Hematopoietic multipotent progenitor cell treated with erythropoietin and hydrocortisone succinate and interleukin-3 and kit ligand, for 15 days (in vitro differentiated cells): ENCODE data around the gene PLD2.
"Not testable (repeated sequence)": the region's sequence is repeated elsewhere in the genome, so short reads cannot be mapped to it uniquely, and the experiment has no call there.

Source experiments
- DNase-seq: peaks from one replicate; pipeline ENCODE4 v3.0.0-alpha.2; 2015; ENCODE audit warnings: low spot score

Gene PLD2

GRCh38 chr17:4836221-4836620 is 29.3 kb downstream of the PLD2 start:
- no peak for DNase-seq

- DNase-seq, result no peak
These were observed 30.7 kb downstream of the PLD2 start for GRCh38 chr17:4837471-4838308.

- peak; percentile 39 for DNase-seq
These were observed 31.4 kb downstream of the PLD2 start for GRCh38 chr17:4838309-4838785.

GRCh38 chr17:4839221-4839620 is 32.3 kb downstream of the PLD2 start:
- no peak for DNase-seq

DNA sequence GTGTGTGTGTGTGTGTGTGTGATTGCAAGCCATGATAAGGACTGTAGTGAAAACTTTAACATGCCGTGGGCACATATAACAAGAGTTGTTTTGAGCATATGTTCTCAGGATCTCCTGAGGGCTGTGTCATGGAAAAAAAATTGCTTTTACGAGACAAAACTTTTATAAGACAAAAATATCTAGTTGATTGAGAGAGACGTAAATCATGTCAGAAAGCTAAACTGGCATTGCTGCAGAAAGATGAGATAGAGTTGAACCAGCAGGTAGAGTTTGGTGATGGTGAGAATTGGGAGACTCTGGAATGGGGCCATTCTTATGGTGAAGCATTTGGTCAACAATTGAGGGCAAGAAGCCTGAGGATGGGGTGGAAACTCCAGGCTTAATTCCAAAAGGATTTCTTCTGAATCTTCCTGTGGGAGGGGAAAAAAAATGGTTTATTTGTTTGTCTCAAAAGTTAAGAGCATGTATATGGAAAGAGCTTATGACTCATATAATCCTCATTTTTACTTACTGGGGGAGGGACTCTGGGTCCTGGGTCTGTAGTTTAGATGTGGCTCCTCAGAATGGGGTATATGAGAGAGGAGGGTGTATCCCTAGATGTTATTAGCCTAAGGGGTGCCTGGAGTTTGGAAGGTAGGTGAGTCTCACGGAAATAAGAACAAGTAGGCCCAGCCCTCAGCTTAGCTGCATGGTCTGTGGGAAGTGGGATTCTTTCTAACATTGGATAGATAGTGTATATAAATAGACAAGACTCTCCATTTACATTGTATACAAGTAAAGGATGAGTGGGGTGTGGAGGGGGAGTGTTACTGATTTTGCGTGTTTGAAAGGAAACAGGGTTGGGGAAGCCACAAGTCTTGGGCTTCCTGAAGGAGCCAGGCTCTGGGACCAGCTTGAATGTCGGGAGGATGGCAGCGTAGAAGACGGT is 33.3 kb downstream of the PLD2 start:
- no peak for DNase-seq

- no peak for DNase-seq
These were observed 33.9 kb downstream of the PLD2 start for GRCh38 chr17:4840893-4841242.

DNA sequence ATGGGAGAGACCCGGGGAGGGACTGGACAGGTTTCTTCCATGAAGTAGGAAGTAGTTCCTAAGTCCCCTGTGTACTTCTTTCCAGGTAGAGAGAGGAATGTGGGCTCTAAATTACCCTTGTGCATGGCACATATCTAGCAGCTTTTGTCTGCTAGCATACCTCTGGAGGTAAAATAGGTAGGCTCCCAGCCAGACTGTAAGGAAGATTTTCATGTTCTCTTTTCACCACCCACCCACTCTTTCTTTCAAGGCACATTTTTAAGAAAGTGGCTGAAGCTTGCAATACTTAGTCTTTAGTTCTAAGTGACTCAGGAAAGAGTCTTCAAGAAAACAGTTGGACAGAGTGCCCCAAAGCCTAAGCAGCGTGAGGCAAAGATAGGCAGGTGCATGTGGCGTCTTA is 35.4 kb downstream of the PLD2 start:
- DNase-seq, result no peak

DNA sequence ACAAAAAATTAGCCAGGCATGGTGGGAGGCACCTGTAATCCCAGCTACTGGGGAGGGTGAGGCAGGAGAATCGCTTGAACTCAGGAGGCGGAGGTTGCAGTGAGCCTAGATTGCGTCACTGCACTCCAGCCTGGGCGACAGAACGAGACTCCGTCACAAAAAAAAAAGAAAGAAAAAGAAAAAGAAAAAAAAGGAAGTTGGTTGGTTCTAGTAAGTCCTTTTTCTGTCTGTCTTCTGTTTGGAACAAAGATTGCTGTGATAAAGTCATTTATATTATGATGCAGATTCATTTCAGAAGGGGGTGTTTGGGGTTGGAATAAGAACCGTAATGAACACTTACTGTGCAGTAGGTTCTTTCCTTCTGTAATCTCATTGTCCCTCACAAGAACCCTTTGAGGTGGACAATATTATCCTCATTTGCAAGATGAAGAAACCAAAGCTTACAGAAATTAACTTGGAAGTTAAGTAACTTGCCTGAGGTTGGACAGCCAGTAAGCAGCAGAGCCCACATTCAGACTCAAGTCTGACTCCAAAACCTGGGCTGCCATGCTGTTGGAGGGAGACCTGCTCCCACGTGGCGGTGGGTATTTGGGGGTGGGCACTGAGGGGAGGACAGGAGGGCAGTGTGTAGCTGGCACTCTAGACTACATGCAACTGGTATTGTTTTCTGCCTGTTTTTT is 36.5 kb downstream of the PLD2 start:
- no peak for DNase-seq

DNA sequence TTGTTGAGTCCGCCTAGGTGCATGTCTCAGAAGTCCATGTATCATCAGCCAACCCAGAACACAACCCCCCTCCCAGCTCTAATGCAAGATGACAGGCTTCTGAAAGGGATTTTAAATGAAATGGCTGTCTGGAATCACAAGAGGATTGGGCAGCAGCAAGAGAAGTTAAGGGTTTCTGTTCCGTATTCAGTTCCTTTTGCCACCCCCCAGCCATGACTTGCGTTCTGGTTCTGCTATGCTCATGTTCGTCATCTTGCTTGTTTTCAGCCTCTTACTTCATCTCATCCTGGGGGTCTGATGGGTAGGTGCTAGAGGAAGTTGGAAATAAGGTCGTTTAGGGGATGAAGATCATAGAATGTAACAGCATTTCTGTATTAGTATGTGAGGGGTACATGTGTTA is 38.2 kb downstream of the PLD2 start:
- DNase-seq, result no peak

DNA sequence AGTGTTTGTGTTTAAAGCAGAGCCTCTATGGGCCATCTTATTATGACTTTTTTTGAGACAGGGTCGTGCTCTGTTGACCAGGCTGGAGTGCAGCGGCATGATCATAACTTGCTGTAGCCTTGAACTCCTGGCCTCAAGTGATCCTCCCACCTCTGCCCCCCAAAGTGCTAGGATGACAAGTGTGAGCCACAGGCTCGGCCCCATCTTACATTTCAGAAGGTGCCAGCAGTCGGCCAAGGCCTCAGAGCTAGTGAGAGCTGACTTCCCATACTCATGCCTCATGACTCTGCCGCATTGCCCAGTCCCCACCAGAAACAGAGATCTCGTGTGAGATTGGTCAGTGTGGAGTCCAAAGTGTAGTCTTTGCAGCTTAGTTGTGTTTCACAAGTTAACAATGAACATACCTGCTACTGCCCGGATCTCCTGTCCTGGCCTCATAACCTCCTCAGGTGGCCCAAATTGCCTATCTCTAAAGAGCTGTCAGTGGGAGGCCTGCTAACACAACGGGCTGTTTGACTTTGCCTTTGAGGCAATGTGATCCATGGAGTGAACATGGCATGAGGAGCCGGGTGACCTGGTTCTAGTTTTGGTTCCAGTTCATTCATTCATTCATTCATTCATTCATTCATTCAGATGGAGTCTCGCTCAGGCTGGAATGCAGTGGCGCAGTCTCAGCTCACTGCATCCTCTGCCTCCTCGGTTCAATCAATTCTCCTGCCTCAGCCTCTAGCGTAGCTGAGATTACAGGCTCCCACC is 39.9 kb downstream of the PLD2 start:
- no peak for DNase-seq

- DNase-seq, result no peak
These were observed 42.1 kb downstream of the PLD2 start for GRCh38 chr17:4849011-4849536.

- no peak for DNase-seq
These were observed 43.3 kb downstream of the PLD2 start for GRCh38 chr17:4850246-4850645.

DNA sequence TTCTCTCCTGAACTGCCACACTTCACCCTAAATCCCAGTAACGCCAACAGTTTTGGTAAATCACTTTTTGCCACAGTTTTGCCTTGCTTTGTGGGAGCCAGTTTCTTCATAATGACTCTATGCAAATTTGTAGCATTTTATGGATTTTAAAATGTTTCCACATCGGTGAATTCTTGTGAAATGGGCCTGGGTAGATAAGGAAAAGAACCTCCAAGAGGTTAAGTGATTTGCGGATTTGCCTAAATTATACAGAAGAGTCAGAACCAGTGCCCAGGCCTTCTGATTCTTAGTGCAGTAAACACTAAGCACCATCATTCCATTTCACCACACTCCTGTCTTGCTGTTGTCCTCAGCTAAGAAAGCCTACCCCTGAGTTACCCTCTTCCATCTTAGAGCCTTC is 44.1 kb downstream of the PLD2 start:
- DNase-seq, result no peak

DNA sequence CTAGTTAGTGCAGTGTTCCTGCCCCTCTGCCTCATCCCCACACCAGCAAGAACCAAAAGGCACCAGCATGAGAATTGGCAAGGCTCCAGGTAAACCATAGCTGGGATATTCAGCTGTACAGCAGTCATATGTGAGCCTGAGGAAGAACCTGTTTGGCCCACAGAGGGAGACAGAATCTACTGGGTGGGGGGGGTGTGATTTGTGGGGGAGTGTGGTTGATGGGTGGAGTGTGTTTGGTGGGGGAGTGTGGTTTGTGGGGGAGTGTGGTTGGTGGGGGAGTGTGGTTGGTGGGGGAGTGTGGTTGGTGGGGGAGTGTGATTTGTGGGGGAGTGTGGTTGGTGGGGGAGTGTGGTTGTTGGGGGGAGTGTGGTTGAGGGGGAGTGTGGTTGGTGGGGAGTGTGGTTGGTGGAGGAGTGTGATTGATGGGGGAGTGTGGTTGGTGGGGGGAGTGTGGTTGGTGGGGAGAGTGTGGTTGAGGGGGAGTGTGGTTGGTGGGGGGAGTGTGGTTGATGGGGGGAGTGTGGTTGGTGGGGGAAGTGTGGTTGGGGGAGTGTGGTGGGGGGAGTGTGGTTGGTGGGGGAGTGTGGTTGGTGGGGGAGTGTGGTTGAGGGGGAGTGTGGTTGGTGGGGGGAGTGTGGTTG is 45.7 kb downstream of the PLD2 start:
- no peak for DNase-seq

- DNase-seq, result no peak
These were observed 46.3 kb downstream of the PLD2 start for GRCh38 chr17:4853208-4853671.

GRCh38 chr17:4854111-4854681 is 47.2 kb downstream of the PLD2 start:
- no peak for DNase-seq

GRCh38 chr17:4856271-4856936 is 49.5 kb downstream of the PLD2 start:
- DNase-seq, result no peak

- no peak for DNase-seq
These were observed 50.0 kb downstream of the PLD2 start for GRCh38 chr17:4856937-4857314.

GRCh38 chr17:4857347-4857746 is 50.4 kb downstream of the PLD2 start:
- not testable (repeated sequence) for DNase-seq
